Stimulated activated CD4-positive, alpha-beta T cell treated with anti-CD3 and anti-CD28 coated beads, Interleukin-4, amount 100 ng/mL, for 24 hours (primary cell): ENCODE results near the gene ALG9.
"Not testable (repeated sequence)": the region's sequence is repeated elsewhere in the genome, so short reads cannot be mapped to it uniquely, and the experiment has no call there.

Experiments
- DNase-seq: peaks from one replicate; pipeline ENCODE4 v3.0.0-alpha.2; 2020

The ALG9 gene

GRCh38 chr11:111792314-111792713, 79.1 kb downstream of the ALG9 start:
- DNase-seq: no peak

- DNase-seq: no peak
Measured at GRCh38 chr11:111788464-111788863, 82.9 kb downstream of the ALG9 start.

GRCh38 chr11:111788051-111788450, 83.3 kb downstream of the ALG9 start:
- DNase-seq: no peak

GRCh38 chr11:111785886-111786412, 85.4 kb downstream of the ALG9 start:
- no peak for DNase-seq

DNA sequence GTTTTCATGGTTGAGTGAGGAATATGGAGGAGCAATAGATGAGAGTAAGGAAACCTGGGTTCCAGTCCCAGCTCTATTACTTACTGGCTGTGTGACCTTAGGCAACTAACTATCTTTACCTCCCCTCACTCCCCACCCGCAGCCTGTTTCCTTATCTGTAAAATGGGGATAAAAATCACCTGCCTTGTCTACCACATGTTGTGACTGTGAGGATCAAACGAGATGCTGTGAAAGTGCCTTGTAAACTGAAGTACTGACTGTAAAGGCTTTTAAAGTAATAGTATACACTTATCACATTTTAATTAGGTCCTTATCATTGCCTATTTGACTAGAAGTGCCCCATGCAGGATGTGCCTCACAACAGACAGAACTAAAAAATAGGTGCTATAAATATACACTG, 86.3 kb downstream of the ALG9 start:
- DNase-seq: no peak

DNA sequence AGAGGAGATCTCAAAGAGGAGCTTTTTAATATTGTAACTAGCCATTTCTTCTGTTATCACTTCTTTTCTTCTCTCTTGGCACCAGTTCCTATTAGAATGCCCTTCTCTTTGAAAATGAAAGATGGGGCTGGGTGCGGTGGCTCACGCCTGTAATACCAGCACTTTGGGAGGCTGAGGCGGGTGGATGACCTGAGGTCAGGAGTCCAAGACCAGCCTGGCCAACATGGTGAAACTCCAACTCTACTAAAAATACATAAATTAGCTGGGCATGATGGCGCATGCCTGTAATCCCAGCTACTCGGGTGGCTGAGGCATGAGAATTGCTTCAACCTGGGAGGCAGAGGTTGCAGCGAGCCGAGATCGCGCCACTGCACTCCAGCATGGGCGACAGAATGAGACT, 87.1 kb downstream of the ALG9 start:
- not testable (repeated sequence) for DNase-seq

DNA sequence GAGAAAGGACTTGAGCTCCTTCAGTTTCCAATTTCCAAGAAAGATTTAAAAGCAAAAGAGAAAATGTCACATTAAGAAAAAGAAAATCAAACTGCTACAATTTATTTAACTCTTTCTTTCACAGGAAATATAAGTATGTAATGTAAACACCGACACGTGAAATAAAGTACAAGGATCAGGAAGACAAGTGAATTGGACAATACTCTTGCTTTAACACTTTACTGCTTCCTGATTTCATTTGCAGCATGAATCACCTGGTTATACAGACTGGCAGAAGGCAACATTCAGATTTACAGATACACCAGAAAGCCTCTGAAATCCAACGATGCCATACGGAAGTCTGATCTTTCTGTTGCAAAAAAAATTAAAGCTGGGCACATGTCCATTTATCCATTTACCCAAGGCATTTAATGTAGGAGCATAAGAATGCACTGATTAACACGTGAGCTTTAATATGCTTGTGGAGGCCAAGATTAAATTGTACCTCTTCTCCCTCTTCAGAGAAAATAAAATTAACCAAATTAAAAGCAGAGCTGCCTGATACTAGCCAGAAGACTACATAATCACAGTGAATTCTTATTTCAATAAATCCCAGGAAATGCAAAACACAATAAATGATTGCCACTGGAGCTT, 89.2 kb downstream of the ALG9 start:
- DNase-seq: no peak

- no peak for DNase-seq
Measured at GRCh38 chr11:111779118-111779517, 92.3 kb downstream of the ALG9 start.

GRCh38 chr11:111778047-111778558, 93.3 kb downstream of the ALG9 start:
- DNase-seq: no peak

DNA sequence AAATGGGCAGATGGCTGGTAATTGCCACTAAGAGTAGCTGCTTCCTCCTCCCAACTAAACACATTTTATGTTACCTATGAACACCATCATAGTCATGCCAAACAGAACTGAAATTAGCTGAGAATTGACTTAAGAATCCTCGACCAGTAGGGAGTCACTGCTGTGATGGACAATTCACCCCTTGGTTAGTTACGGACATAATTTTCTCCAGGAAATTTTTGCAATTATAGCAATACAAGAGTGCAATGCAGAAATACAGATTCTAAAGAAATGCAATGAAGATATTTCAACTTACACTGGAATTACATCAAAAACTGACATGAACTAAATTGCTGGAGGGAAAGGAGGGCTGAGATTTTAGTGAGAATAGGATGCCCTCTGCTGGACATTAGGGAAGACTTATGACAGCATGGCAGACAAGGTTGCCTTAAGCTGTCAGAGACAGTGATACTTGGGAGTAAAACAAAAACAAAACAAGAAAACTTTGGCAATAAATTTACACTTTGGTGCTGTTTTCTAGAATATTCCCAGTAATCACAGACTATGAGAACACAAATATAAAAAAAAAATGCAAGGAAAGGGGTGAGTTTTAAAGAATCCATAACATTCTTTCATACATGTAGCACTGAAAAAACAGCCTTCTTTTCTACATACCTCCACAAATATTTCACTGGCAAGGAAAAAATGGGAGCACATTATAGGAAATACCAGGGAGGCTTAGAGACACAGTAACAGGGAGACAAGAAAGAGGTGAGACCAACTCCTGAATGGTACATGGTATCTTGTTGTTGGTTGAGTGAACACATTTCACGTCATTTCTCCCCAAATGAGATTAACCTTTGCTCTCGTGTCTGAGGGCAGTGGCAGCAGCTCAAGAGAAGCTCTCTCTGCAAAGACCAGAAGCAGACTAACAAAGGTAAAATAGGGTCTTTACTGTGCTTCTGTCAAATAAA, 94.0 kb downstream of the ALG9 start:
- DNase-seq: peak; percentile 28

GRCh38 chr11:111776398-111777093, 94.8 kb downstream of the ALG9 start:
- DNase-seq: no peak

GRCh38 chr11:111774955-111775710, 96.2 kb downstream of the ALG9 start:
- DNase-seq: no peak

- DNase-seq: no peak
Measured at GRCh38 chr11:111772535-111772934, 98.8 kb downstream of the ALG9 start.

- DNase-seq: not testable (repeated sequence)
Measured at GRCh38 chr11:111771205-111771604, 100.2 kb downstream of the ALG9 start.

GRCh38 chr11:111770581-111771134, 100.7 kb downstream of the ALG9 start:
- DNase-seq: no peak

DNA sequence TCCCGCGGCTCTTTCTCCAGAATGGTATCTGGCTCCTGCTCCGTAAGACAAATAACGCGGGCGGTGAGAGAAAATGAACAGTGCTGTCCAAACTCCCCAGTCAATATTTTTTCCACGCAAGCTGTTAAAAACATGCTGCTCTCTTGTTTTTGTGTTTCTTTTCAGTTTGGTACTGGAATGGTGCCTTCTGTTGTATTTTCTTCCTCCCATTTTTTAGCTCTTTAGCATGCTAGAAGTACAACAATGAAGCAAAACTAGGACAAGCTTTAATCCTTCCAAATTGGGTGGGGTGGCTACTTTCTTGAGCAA, 104.6 kb downstream of the ALG9 start:
- no peak for DNase-seq

DNA sequence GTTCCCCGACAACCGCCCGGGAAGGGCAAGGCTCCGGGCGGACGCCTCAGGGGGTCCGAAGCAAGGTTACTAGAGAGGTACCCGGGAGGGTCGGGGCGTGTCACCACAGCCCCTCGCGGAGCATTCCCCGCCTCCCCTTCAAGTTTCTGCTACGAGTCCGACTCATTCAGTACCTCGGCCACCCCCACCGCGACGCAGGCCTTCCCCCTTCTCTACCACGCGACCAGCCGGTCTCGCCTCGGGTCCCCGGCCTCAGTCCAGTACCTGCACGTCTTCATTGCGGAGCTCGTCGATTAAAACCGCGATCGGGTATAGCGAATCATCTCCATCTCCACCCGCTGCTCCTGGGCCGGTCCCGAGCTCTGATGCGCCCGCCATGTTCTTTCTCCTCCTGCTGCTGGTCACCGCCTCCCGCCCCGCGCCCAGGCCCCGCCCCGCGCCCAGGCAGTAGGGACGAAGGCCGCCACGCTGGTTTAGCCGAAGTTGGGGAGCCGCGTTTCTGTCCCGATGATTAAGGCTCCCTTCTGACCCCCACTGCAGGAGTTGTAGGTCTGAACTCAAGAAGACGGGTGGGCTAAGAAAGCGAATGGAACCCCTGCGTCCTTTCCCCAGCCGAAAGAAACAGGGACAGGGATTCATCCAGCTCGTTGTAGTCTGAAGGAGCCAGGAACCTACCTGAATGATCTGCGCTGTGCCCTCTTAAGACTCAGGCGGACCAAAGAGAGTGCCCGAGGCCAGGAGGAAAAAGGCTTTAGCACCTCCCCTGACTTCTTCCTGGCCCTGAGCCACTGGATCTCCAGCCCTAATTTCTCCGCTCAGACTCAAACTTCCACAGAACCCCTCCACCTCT, 105.2 kb downstream of the ALG9 start, which contains the start of gene PPP2R1B:
TSS of gene PPP2R1B (minus strand) at position 406 of the 850 bp plus-strand sequence. CDS start at position 378, 28 bp downstream.
- DNase-seq: peak; percentile 78

GRCh38 chr11:111765320-111765983, 105.9 kb downstream of the ALG9 start:
- no peak for DNase-seq

GRCh38 chr11:111764621-111765020, 106.8 kb downstream of the ALG9 start:
- DNase-seq: no peak

DNA sequence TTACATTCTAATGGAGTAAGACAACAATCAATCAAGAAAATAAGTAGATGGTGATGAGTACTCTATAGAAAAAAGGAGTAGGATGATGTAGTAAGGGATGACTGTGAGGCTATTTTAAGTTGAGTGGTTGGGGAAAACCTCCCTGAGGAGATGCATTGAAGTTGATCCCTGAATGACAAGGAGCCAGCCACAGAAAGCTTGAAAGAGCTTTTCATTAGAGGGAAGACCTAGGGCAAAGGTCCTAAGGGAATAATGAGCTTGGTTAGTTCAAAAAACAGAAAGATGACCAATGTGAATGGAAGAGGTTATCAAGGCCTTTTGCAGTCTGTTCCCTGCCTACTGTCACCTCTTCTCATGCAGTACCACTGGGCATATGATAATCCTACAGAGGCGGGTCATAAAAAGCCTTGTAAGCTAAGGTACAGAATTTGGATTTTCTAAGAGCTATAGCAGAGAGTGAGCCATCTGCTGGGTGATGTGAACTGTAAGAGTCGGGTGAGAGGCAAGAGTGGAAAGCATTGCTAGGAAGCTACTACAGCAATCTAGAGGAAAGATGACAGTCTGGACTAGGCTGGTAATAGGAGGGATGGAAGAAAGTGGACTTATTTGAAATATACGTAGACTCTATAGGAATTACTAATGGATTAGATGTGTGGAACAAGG, 108.3 kb downstream of the ALG9 start:
- no peak for DNase-seq
